ENCODE data around the gene CDH4. TPM values are rescaled to one million over a fixed set of nuclear protein-coding genes. Genes with fewer than 3 reads are reported as not detected.

The CDH4 gene
- total RNA-seq, 4 donors from 2014 or later: 0.13 to 0.38 (median 0.21) TPM; not detected in 1

DNA sequence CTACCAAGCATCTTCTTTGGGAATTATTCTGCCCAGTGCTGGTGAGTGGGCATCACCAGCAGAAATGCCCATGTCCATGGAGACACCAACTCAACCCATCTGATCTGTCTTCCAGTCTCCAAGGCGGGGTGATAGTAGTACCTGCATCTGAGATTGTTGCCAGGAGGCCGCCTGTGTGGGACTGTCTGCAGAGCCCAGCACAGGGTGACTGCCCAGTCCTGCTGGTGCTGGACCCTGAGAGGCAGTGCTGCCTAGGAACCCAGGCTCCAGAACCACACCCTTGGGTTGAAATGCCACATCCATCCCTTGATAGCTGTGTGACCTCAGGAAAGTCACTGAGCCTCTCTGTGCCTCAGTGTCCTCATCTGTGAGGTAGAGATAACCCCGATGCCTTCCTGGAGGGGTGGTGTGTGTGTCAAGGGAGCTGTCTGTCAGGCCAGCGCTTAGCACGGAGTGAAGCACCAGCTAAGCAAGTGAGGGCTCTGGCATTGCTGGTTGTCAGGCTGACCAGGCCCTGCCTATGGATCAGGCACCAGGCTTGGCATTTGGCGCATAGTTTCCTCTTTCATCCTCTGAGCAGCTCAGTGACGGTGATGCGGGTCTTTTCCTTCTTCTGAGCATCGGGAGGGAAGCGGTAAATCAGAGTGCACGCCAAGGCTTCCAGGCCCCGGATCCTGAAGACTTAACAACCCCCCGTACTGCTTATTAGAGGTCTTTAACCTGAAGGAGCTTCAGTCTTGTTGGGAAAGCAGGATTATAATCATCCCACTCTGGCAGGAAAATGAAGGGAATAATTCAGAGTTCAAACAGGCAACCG is 268.2 kb downstream of the CDH4 start:
- Histone ChIP-seq H3K4me3 (no peak overlapping the region), H3K27me3 (peaks cover 0 to 32% (median 0%) of the 10 kb centered on the region in 4 donors), H3K27ac (no peak overlapping the region), H3K4me1 (no peaks in the 10 kb centered on the region), H3K36me3 (no peaks in the 10 kb centered on the region), H3K9me3 (no peaks in the 10 kb centered on the region)
- 82 to 84% methylated on average over 5 to 14 of the region's 14 CpGs for WGBS, 2 donors
- intact Hi-C loops (cut with DNase I): no loop called here
- DNase-seq: no peak
- no peak for TF ChIP-seq CTCF (IDR thresholded peaks at IDR 0.05)
- TF ChIP-seq POLR2A (IDR thresholded peaks at IDR 0.05): no peak

GRCh38 chr20:61520893-61521460 is 268.9 kb downstream of the CDH4 start:
- no peak for DNase-seq
- Histone ChIP-seq H3K4me3 (no peak overlapping the region), H3K36me3 (no peaks in the 10 kb centered on the region), H3K9me3 (no peaks in the 10 kb centered on the region), H3K27me3 (peaks cover 0 to 39% (median 0%) of the 10 kb centered on the region in 4 donors), H3K27ac (no peak overlapping the region), H3K4me1 (no peaks in the 10 kb centered on the region)
- no peak for TF ChIP-seq CTCF (IDR thresholded peaks at IDR 0.05)
- TF ChIP-seq POLR2A (IDR thresholded peaks at IDR 0.05): no peak
- 53 to 58% methylated on average over 8 of the region's 14 CpGs for WGBS, 2 donors
- intact Hi-C loops (cut with DNase I): no loop called here

- 68 to 76% methylated on average over 14 to 15 of the region's 25 CpGs for WGBS, 2 donors
- Histone ChIP-seq H3K4me1 (no peaks in the 10 kb centered on the region), H3K36me3 (no peaks in the 10 kb centered on the region), H3K4me3 (no peak overlapping the region), H3K27ac (no peak overlapping the region), H3K9me3 (no peaks in the 10 kb centered on the region), H3K27me3 (peaks cover 0 to 42% (median 0%) of the 10 kb centered on the region in 4 donors)
- intact Hi-C loops (cut with DNase I): no loop called here
- no peak for TF ChIP-seq CTCF (IDR thresholded peaks at IDR 0.05)
- TF ChIP-seq POLR2A (IDR thresholded peaks at IDR 0.05): no peak
- no peak for DNase-seq
Observed at GRCh38 chr20:61521687-61522420, 269.8 kb downstream of the CDH4 start.

- Histone ChIP-seq H3K36me3 (no peaks in the 10 kb centered on the region), H3K27me3 (peaks cover 0 to 47% (median 0%) of the 10 kb centered on the region in 4 donors), H3K9me3 (no peaks in the 10 kb centered on the region), H3K4me3 (no peak overlapping the region), H3K27ac (no peak overlapping the region), H3K4me1 (no peaks in the 10 kb centered on the region)
- intact Hi-C loops (cut with DNase I): no loop called here
- no peak for DNase-seq
- no peak for TF ChIP-seq CTCF (IDR thresholded peaks at IDR 0.05)
- TF ChIP-seq POLR2A (IDR thresholded peaks at IDR 0.05): no peak
- WGBS, 2 donors: 89 to 90% methylated on average over 16 to 23 of the region's 25 CpGs
Observed at GRCh38 chr20:61522498-61523090, 270.5 kb downstream of the CDH4 start.
